Endothelial cell of umbilical vein (primary cell): ENCODE measurements around the gene MC1R. TPM values are rescaled to one million over a fixed set of nuclear protein-coding genes. Genes with fewer than 3 reads are reported as not detected.

Source experiments
- BruUV-seq: library from RNA; stranded (reverse); fragments of 400-500 nt; replicated peaks from 2 replicates; lab custom pipeline; 2021; lab: Mats Ljungman, UMichigan
- CTCF ChIA-PET: fragments of 300-600, 350-600 bp; sonication (Branson Sonifier 250); formaldehyde crosslinking; loops from one replicate; lab custom pipeline; 2021; ENCODE audit warnings: antibody characterized with exemption, inconsistent platforms; lab: Charles Lee
- POLR2A ChIA-PET: fragments of 300-600, 350-600 bp; sonication (Branson Sonifier 250); formaldehyde crosslinking; loops from one replicate; lab custom pipeline; 2021; ENCODE audit warnings: antibody characterized with exemption, inconsistent platforms; lab: Charles Lee
- DNase-seq: peaks from one replicate; pipeline ENCODE4 v3.0.0-alpha.2; 2011; ENCODE audit warnings: low read depth, low spot score
- FAIRE-seq: peaks from 2 replicates; lab custom pipeline; 2011; peaks lifted over from hg19 to GRCh38; lab: Jason Lieb, UNC
- H2AFZ ChIP-seq: 2 replicates; pipeline ENCODE4 v1.6.0; 2012; ENCODE audit warnings: low read depth, low read length, control low read depth, inconsistent platforms
- H3K27ac ChIP-seq: 2 replicates; pipeline ENCODE4 v1.5.1; 2011; ENCODE audit warnings: low read depth, mild to moderate bottlenecking, control low read depth, low read length, moderate library complexity; ENCODE audit not compliant: insufficient read depth
- H3K27me3 ChIP-seq, 2 experiments: 2 replicates each; pipeline versions ENCODE4 v1.6.0 to v1.6.1; 2011; ENCODE audit warnings: low read length in 2 of 2, mixed read lengths in 1 of 2; ENCODE audit not compliant: control insufficient read depth in 2 of 2, insufficient read depth in 2 of 2
- H3K36me3 ChIP-seq, 2 experiments: 2 replicates in 1 of 2; 3 replicates in 1 of 2; pipeline ENCODE4 v1.5.1; 2011; ENCODE audit warnings: low read length in 2 of 2, mild to moderate bottlenecking in 1 of 2, moderate library complexity in 1 of 2; ENCODE audit not compliant: control insufficient read depth in 2 of 2, insufficient read depth in 2 of 2; ENCODE audit errors: extremely low read depth in 1 of 2
- H3K4me1 ChIP-seq: 3 replicates; pipeline ENCODE4 v1.5.1; 2011; ENCODE audit warnings: mild to moderate bottlenecking, low read length; ENCODE audit not compliant: control insufficient read depth, insufficient read depth; ENCODE audit errors: extremely low read depth
- H3K4me2 ChIP-seq: 2 replicates; pipeline ENCODE4 v1.6.1; 2011; ENCODE audit warnings: low read length, control low read depth, mixed read lengths; ENCODE audit not compliant: insufficient read depth
- H3K4me3 ChIP-seq, 3 experiments: fragments of 200-600 bp in 1 of 3; sonication (generic), shearing (Covaris generic) in 1 of 3; replicated peaks in 1 of 3; 2 replicates each; pipeline ENCODE4 v1.5.1; 2011 to 2016; ENCODE audit warnings: control low read depth in 3 of 3, low read length in 3 of 3, mild to moderate bottlenecking in 2 of 3, inconsistent platforms in 1 of 3, low read depth in 1 of 3, moderate library complexity in 1 of 3; ENCODE audit not compliant: insufficient read depth in 1 of 3
- H3K79me2 ChIP-seq: 2 replicates; pipeline ENCODE4 v1.6.0; 2012; ENCODE audit warnings: low read length, inconsistent platforms; ENCODE audit not compliant: control insufficient read depth, insufficient read depth
- H3K9ac ChIP-seq: replicated peaks from 2 replicates; pipeline ENCODE3; 2011; ENCODE audit warnings: low read length, control low read depth; ENCODE audit not compliant: insufficient read depth; ENCODE audit errors: extremely low read depth
- H3K9me1 ChIP-seq: replicated peaks from 3 replicates; pipeline ENCODE4 v1.6.0; 2011; ENCODE audit warnings: mild to moderate bottlenecking, low read length; ENCODE audit not compliant: control insufficient read depth, insufficient read depth; ENCODE audit errors: extremely low read depth
- H3K9me3 ChIP-seq: replicated peaks from 2 replicates; pipeline ENCODE4 v1.5.1; 2012; ENCODE audit warnings: low read length, inconsistent platforms; ENCODE audit not compliant: control insufficient read depth, insufficient read depth
- H4K20me1 ChIP-seq: replicated peaks from 2 replicates; pipeline ENCODE3; 2011; ENCODE audit warnings: mild to moderate bottlenecking, low read length; ENCODE audit not compliant: control insufficient read depth, insufficient read depth; ENCODE audit errors: extremely low read depth
- EZH2 ChIP-seq: IDR thresholded peaks from 2 replicates; pipeline ENCODE4 v1.6.1; 2012; ENCODE audit warnings: borderline replicate concordance, low read depth, mild to moderate bottlenecking, moderate library complexity, low read length, inconsistent platforms; ENCODE audit not compliant: severe bottlenecking
- FOS ChIP-seq: IDR thresholded peaks from 2 replicates; pipeline ENCODE4 v1.6.1; 2011; ENCODE audit warnings: mild to moderate bottlenecking, low read length, moderate library complexity, borderline replicate concordance; ENCODE audit not compliant: insufficient read depth
- GATA2 ChIP-seq: IDR thresholded peaks from 2 replicates; pipeline ENCODE4 v1.7.0; 2011; ENCODE audit warnings: low read depth, mild to moderate bottlenecking, moderate library complexity, mixed read lengths, low read length; ENCODE audit not compliant: insufficient read length, insufficient read depth
- JUN ChIP-seq: IDR thresholded peaks from 2 replicates; pipeline ENCODE4 v1.6.1; 2011; ENCODE audit warnings: borderline replicate concordance, low read depth; ENCODE audit not compliant: insufficient read length, insufficient read depth
- MYC ChIP-seq: IDR thresholded peaks from one replicate; pipeline ENCODE4 v1.6.1; 2011; ENCODE audit warnings: mild to moderate bottlenecking, low read depth, low read length
- POLR2A ChIP-seq: IDR thresholded peaks from 2 replicates; pipeline ENCODE4 v1.6.1; 2012; ENCODE audit warnings: low read depth, mild to moderate bottlenecking, control low read depth, low read length
- POLR2AphosphoS5 ChIP-seq: IDR thresholded peaks from 2 replicates; pipeline ENCODE4 v1.6.1; 2012; ENCODE audit warnings: low read depth, mild to moderate bottlenecking, control low read depth, low read length, moderate library complexity; ENCODE audit not compliant: insufficient read depth
- dilution Hi-C: fragments of 300-500 bp; cut with MboI; formaldehyde crosslinking; loops from one replicate; pipeline ENCODE4 v1.15.0; 2019; ENCODE audit warnings: low sequenced_read_pairs; ENCODE audit not compliant: extremely low pct_ligation_motif_present
- intact Hi-C: fragments of 100-400 bp; cut with micrococcal nuclease; formaldehyde crosslinking; loops from one replicate; pipeline ENCODE4 v1.10.0; 2022
- polyA plus RNA-seq, 4 experiments: library from polyadenylated mRNA; depleted of rRNA in 3 of 4; stranded (reverse) in 3 of 4; unstranded in 1 of 4; fragments of >200 nt; gene quantifications; 2 replicates each; pipeline versions ENCODE4 v1.2.1 to v1.2.3, GENCODE V29; 2011 to 2012; ENCODE audit warnings: missing spikeins in 1 of 4
- total RNA-seq: library from RNA; stranded (reverse); gene quantifications from 2 replicates; pipeline ENCODE4 v1.2.3, GENCODE V29; 2021
- TF ChIP-seq, protein P1 (sequence below), 2 donors: IDR thresholded peaks; 1 replicate in 1 of 2; 2 replicates in 1 of 2; pipeline ENCODE4 v1.5.1; 2011; ENCODE audit warnings: low read length in 2 of 2, mild to moderate bottlenecking in 2 of 2, moderate library complexity in 2 of 2, control low read depth in 1 of 2, inconsistent platforms in 1 of 2, low read depth in 1 of 2; ENCODE audit not compliant: insufficient read depth in 1 of 2; ENCODE audit errors: extremely low read depth in 1 of 2
- TF ChIP-seq, protein P2 (sequence below): IDR thresholded peaks from 2 replicates; pipeline ENCODE4 v1.6.1; 2011; ENCODE audit not compliant: insufficient read depth, insufficient read length

Gene MC1R
- total and polyA plus RNA-seq, 2 donors (not counting 3 experiments of a cell fraction or from before 2014, with no cell fraction given): 4.0 to 4.9 TPM

DNA sequence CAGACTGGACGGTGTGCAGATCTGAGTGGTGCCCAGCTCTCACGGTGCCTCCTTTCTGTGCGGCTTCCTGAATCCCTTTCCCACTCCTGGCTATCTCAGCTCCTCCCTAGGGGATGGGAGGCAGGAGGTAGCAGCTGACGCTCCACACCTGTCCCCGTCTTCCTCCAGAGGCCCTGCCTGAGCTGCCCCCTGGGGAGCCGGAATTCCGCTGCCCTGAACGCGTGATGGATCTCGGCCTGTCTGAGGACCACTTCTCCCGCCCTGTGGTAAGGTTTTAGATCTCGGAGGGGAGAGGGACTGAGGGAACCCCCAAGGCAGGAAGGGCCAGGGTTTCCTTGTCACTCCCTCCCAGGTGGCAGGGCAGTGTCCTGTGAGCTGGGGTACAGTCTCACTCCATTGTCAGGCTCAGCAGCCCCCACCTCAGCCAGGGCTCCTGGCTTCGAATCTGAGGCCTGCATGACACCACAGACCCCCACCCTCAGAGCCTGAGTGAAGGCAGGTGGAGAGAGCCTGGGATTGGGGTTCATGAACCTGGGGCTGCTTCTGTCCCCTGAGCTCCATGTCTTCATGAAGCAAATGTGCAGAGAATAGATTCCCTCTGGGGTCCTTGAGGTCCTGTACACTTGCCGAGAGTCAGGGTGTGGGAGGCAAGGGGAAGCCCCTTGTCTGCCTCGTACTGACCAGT, 36.5 kb downstream of the MC1R start:
- dilution Hi-C loops: no loop called here
- no peaks in the 10 kb centered on the region for H3K4me1 ChIP-seq
- POLR2A ChIA-PET: no interaction called here

More for the DNA sequence above, 36.5 kb downstream of the MC1R start:
- Histone ChIP-seq H3K4me2 (no peak overlapping the region), H3K9ac (no peak overlapping the region), H2AFZ (no peak overlapping the region), H3K9me1 (no peaks in the 10 kb centered on the region), H3K27me3 (no peaks in the 10 kb centered on the region), H3K4me3 (no peak overlapping the region), H3K9me3 (no peaks in the 10 kb centered on the region), H3K36me3 (peaks cover 0 to 26% of the 10 kb centered on the region in 2 experiments), H4K20me1 (no peaks in the 10 kb centered on the region), H3K79me2 (peaks cover 11% of the 10 kb centered on the region), H3K27ac (no peak overlapping the region)
- FAIRE-seq: no peak
- CTCF ChIA-PET: no interaction called here
- DNase-seq: no peak
- no peak for TF ChIP-seq JUN
- TF ChIP-seq GATA2: no peak
- TF ChIP-seq POLR2A: no peak
- TF ChIP-seq, protein P1, sequence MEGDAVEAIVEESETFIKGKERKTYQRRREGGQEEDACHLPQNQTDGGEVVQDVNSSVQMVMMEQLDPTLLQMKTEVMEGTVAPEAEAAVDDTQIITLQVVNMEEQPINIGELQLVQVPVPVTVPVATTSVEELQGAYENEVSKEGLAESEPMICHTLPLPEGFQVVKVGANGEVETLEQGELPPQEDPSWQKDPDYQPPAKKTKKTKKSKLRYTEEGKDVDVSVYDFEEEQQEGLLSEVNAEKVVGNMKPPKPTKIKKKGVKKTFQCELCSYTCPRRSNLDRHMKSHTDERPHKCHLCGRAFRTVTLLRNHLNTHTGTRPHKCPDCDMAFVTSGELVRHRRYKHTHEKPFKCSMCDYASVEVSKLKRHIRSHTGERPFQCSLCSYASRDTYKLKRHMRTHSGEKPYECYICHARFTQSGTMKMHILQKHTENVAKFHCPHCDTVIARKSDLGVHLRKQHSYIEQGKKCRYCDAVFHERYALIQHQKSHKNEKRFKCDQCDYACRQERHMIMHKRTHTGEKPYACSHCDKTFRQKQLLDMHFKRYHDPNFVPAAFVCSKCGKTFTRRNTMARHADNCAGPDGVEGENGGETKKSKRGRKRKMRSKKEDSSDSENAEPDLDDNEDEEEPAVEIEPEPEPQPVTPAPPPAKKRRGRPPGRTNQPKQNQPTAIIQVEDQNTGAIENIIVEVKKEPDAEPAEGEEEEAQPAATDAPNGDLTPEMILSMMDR (IDR thresholded peaks at IDR 0.05; ENCODE audit: extremely low read depth in 1 of 2, insufficient read depth in 1 of 2, low read depth in 1 of 2, low read length in 2 of 2): no peak
- TF ChIP-seq, protein P2, sequence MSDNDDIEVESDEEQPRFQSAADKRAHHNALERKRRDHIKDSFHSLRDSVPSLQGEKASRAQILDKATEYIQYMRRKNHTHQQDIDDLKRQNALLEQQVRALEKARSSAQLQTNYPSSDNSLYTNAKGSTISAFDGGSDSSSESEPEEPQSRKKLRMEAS: no peak
- TF ChIP-seq POLR2AphosphoS5: no peak
- TF ChIP-seq FOS: no peak
- no peak for TF ChIP-seq EZH2
- no peak for TF ChIP-seq MYC
- intact Hi-C loops: no loop called here
- no TSS peak for BruUV-seq
